G401 (cell line): ENCODE data around the gene NBPF1. TPM values are rescaled to one million over a fixed set of nuclear protein-coding genes. Genes with fewer than 3 reads are reported as not detected.
"Not testable (repeated sequence)": the region's sequence is repeated elsewhere in the genome, so short reads cannot be mapped to it uniquely, and the experiment has no call there.

Source experiments
- DNase-seq: peaks from one replicate; pipeline ENCODE4 v3.0.0-alpha.2; 2015; ENCODE audit warnings: low spot score
- in situ Hi-C: cut with HindIII; loops from 2 replicates; pipeline ENCODE4 v1.10.0; 2016; ENCODE audit warnings: low sequenced_read_pairs, mixed read lengths
- total RNA-seq: library from RNA; depleted of rRNA; stranded (reverse); fragments of >200 nt; shearing (Covaris generic); gene quantifications from 2 replicates; pipeline ENCODE4 v1.2.3, GENCODE V29; 2014; rRNA removed

The NBPF1 gene
- total RNA-seq: 10.3 and 27.6 TPM in 2 replicates

DNA sequence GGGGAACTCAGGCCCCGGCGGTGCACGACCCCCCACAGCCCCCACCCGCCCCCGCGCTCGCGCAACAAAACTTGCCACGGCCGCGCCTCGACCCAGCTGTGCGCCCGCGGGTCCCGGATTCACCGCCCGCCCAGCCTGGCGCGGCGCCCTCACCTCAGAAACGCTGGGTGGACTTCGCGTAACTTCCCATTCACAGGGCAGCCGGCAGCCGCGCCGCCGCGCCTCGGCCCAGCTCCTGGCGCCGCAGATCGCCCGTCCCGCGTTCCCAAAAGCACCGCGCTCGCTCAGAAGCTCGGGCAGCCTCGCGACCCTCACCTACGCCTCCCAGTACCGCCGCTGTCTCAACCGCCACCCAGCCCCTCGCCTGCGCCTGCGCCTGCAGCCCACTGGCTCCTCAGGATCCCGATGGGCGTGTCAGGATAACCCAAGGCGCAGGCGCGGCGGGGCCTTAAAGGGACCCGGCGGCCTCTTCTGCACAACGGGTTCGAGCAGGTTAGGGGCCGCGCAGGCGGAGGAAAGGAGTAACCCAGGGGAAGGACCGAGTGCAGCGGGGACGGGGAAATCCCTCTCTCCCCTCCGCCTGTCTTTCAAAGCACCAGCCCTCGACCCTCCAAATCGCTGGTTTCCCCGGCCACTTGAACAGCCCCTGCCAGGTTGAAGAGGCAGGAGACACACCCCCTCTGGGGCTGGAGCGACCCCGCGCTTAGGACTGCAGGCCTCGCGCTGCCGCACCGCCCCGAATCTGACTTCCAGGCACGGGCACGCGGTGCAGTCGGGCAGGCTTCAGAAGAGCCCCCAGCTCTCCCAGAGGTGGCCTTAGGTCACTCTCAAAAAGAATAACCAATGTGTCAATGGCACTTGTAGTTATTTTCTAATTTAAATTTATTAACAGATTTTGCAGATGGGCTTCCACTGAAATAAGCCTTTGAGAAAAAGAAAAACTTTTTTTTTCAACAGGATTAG, at the start of gene NBPF1:
NBPF1 (minus strand) TSS at position 380 of the 963 bp plus-strand sequence.
- peak; percentile 99 for DNase-seq
- in situ Hi-C loops: no loop called here

- in situ Hi-C loops, DNase-seq: not testable (repeated sequence)
Measured at GRCh38 chr1:16658234-16658633, 44.9 kb upstream of the NBPF1 start.

- DNase-seq, in situ Hi-C loops: not testable (repeated sequence)
Measured at GRCh38 chr1:16656981-16657683, 43.8 kb upstream of the NBPF1 start.

DNA sequence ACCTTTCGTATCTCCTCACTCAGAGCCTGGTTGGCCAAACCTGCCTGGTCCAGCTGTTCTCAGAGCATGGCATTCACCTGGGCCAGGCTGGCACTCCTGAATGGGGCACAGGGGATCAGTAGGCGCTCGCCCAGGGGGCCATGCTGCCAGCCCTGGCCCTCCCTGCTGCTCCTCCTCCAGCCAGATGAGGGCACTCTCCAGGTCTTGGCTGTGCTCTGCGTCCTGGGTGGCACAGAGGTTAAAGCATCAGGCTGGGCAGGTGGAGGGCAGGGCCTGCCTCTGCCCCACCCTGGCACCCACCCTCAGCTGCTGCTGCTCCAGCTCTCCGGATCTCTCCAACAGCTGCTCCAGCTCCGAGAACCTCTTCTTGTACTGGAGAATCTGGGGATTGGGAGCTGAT, 43.2 kb upstream of the NBPF1 start:
- in situ Hi-C loops, DNase-seq: not testable (repeated sequence)

GRCh38 chr1:16651560-16651959, 38.2 kb upstream of the NBPF1 start:
- in situ Hi-C loops, DNase-seq: not testable (repeated sequence)

DNA sequence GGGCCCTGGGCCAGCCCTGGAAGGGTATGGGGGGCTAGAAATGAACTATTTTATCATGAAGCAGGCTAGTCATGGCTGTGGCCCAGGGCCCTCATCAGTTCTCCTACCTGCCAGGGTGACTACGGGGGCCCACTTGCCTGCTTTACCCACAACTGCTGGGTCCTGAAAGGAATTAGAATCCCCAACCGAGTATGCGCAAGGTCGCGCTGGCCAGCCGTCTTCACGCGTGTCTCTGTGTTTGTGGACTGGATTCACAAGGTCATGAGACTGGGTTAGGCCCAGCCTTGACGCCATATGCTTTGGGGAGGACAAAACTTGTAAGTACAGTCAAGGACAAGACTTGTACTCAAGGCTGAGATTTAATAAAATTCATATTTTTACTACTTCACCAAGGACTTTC, 36.6 kb upstream of the NBPF1 start:
- in situ Hi-C loops, DNase-seq: not testable (repeated sequence)

DNA sequence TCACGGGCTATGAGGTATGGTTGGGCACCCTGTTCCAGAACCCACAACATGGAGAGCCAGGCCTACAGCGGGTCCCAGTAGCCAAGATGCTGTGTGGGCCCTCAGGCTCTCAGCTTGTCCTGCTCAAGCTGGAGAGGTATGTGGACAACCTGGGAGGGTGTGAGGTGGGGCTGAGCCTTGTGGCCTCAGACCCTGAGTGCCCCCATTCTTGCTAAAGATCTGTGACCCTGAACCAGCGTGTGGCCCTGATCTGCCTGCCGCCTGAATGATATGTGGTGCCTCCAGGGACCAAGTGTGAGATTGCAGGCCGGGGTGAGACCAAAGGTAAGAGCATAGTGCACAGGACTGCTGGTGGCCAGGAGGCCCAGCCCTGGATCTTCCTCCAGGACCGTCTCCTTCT, 36.0 kb upstream of the NBPF1 start:
- DNase-seq, in situ Hi-C loops: not testable (repeated sequence)

- DNase-seq, in situ Hi-C loops: not testable (repeated sequence)
Measured at GRCh38 chr1:16648756-16649155, 35.4 kb upstream of the NBPF1 start.

- DNase-seq, in situ Hi-C loops: not testable (repeated sequence)
Measured at GRCh38 chr1:16648250-16648649, 34.9 kb upstream of the NBPF1 start.

- in situ Hi-C loops: not testable (repeated sequence)
Measured at GRCh38 chr1:16647179-16648176, 34.1 kb upstream of the NBPF1 start.

GRCh38 chr1:16646716-16647115, 33.4 kb upstream of the NBPF1 start:
- in situ Hi-C loops, DNase-seq: not testable (repeated sequence)

More at GRCh38 chr1:16647179-16648176, 34.1 kb upstream of the NBPF1 start:
- not testable (repeated sequence) for DNase-seq

DNA sequence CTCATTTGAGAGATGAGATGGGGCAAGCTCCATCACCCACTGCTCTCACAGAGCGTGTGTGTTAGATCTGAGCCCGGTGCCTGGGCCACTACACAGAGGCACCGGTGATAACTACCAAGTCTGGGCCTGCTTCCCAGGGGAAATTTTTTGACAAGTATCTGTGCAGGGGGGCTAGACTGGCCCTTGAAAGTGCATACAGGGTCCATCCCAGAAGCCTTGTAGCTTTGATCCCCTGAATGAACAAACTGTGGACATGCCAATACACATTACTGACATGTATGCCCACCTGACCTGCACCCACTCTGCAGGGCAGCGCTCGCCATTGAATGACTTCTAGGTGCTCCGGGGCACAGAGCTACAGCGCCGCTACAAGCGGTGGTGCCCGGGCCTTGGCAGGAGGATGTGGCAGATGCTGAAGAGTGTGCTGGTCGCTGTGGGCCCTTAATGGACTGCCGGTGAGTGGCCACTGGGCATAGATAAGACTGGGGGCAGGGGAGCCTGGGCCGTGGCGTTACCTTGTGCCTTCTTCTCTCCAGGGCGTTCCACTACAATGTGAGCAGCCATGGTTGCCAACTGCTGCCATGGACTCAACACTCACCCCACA, 32.8 kb upstream of the NBPF1 start:
- DNase-seq: not testable (repeated sequence)

DNA sequence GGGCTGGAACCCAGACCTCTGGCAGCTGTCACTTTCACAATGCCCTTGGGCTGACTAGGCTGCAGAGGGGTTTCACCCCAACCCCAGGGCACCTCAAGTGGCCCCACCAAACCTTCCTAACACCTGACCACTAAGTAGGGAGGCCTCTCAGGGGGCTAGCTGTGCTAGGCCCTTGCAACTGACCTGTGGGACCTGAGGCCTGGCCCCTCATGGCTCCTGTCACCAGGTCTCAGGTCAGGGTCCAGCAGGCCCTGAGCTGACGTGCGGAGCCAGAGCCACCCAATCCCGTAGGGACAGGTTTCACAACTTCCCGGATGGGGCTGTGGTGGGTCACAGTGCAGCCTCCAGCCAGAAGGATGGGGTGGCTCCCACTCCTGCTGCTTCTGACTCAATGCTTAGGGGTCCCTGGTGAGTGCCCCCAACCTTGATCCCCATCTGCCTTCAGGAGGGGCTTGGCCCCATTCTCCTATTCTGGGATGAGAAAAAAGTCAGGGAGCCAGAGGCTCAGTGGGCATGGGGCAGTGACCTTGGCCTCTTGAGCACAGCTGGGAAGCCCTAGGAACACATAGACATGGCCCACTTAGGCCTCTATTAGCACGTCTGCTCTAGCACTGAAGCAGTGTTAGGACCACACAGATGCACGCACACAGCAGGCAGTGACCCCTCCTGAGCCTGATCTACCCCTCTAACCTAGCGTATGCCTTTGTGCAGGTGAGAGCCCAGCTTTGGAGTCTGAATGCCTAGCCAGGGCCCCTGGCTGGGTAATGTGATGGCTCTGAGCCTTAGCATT, 32.1 kb upstream of the NBPF1 start:
- DNase-seq, in situ Hi-C loops: not testable (repeated sequence)

More for the DNA sequence above, 32.8 kb upstream of the NBPF1 start:
- in situ Hi-C loops: not testable (repeated sequence)

GRCh38 chr1:16644482-16645270, 31.3 kb upstream of the NBPF1 start:
- in situ Hi-C loops: not testable (repeated sequence)

GRCh38 chr1:16644193-16644481, 30.8 kb upstream of the NBPF1 start:
- DNase-seq: no peak
- in situ Hi-C loops: no loop called here

More at GRCh38 chr1:16644482-16645270, 31.3 kb upstream of the NBPF1 start:
- DNase-seq: peak; percentile 93

- in situ Hi-C loops, DNase-seq: not testable (repeated sequence)
Measured at GRCh38 chr1:16643476-16644192, 30.3 kb upstream of the NBPF1 start.
